ENCODE results near the gene ITM2B. TPM values are rescaled to one million over a fixed set of nuclear protein-coding genes. Genes with fewer than 3 reads are reported as not detected.

The ITM2B gene
- total and polyA plus RNA-seq, 2 experiments from 2014 or later: 139 to 318 TPM

GRCh38 chr13:48317511-48318376, 84.7 kb downstream of the ITM2B start (continued):
- no peak for TF ChIP-seq EZH2 (IDR thresholded peaks at IDR 0.05; ENCODE audit: low read depth, unreplicated experiment)
- TF ChIP-seq, protein P1, sequence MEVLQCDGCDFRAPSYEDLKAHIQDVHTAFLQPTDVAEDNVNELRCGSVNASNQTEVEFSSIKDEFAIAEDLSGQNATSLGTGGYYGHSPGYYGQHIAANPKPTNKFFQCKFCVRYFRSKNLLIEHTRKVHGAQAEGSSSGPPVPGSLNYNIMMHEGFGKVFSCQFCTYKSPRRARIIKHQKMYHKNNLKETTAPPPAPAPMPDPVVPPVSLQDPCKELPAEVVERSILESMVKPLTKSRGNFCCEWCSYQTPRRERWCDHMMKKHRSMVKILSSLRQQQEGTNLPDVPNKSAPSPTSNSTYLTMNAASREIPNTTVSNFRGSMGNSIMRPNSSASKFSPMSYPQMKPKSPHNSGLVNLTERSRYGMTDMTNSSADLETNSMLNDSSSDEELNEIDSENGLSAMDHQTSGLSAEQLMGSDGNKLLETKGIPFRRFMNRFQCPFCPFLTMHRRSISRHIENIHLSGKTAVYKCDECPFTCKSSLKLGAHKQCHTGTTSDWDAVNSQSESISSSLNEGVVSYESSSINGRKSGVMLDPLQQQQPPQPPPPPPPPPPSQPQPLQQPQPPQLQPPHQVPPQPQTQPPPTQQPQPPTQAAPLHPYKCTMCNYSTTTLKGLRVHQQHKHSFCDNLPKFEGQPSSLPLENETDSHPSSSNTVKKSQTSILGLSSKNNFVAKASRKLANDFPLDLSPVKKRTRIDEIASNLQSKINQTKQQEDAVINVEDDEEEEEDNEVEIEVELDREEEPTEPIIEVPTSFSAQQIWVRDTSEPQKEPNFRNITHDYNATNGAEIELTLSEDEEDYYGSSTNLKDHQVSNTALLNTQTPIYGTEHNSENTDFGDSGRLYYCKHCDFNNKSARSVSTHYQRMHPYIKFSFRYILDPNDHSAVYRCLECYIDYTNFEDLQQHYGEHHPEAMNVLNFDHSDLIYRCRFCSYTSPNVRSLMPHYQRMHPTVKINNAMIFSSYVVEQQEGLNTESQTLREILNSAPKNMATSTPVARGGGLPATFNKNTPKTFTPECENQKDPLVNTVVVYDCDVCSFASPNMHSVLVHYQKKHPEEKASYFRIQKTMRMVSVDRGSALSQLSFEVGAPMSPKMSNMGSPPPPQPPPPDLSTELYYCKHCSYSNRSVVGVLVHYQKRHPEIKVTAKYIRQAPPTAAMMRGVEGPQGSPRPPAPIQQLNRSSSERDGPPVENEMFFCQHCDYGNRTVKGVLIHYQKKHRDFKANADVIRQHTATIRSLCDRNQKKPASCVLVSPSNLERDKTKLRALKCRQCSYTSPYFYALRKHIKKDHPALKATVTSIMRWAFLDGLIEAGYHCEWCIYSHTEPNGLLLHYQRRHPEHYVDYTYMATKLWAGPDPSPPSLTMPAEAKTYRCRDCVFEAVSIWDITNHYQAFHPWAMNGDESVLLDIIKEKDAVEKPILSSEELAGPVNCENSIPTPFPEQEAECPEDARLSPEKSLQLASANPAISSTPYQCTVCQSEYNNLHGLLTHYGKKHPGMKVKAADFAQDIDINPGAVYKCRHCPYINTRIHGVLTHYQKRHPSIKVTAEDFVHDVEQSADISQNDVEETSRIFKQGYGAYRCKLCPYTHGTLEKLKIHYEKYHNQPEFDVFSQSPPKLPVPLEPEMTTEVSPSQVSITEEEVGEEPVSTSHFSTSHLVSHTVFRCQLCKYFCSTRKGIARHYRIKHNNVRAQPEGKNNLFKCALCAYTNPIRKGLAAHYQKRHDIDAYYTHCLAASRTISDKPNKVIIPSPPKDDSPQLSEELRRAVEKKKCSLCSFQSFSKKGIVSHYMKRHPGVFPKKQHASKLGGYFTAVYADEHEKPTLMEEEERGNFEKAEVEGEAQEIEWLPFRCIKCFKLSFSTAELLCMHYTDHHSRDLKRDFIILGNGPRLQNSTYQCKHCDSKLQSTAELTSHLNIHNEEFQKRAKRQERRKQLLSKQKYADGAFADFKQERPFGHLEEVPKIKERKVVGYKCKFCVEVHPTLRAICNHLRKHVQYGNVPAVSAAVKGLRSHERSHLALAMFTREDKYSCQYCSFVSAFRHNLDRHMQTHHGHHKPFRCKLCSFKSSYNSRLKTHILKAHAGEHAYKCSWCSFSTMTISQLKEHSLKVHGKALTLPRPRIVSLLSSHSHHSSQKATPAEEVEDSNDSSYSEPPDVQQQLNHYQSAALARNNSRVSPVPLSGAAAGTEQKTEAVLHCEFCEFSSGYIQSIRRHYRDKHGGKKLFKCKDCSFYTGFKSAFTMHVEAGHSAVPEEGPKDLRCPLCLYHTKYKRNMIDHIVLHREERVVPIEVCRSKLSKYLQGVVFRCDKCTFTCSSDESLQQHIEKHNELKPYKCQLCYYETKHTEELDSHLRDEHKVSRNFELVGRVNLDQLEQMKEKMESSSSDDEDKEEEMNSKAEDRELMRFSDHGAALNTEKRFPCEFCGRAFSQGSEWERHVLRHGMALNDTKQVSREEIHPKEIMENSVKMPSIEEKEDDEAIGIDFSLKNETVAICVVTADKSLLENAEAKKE (CRISPR knock-in tag; IDR thresholded peaks at IDR 0.05): no peak

- H3K4me3 Mint-ChIP-seq: no peak overlapping the region
- H3K27ac Mint-ChIP-seq: no peak overlapping the region
- Histone ChIP-seq H3K27ac (ENCODE audit: low read depth) (no peak overlapping the region), H3K9me2 (ENCODE audit: insufficient read depth) (no peaks in the 10 kb centered on the region), H3K4me2 (no peak overlapping the region), H3K4me3 (no peak overlapping the region), H3F3A (replicated peaks; ENCODE audit: low read depth) (no peaks in the 10 kb centered on the region), H3K79me2 (replicated peaks; ENCODE audit: insufficient read depth) (peaks cover 11% of the 10 kb centered on the region; the same call in 1 of the 2 replicates), H3K4me1 (ENCODE audit: insufficient read depth) (no peaks in the 10 kb centered on the region), H3K36me3 (ENCODE audit: insufficient read depth) (peaks cover 6% of the 10 kb centered on the region; the same call in 1 of the 2 replicates), H2AFZ (no peak overlapping the region), H4K20me1 (replicated peaks; ENCODE audit: insufficient read depth) (no peaks in the 10 kb centered on the region), H3K27me3 (ENCODE audit: insufficient read depth) (no peaks in the 10 kb centered on the region)
- H3K9me3 Mint-ChIP-seq: peaks cover 28% of the 10 kb centered on the region
- no peak; the same call in 2 of the 3 replicates for ATAC-seq
- DNase-seq (ENCODE audit: low spot score): no peak
- no peaks in the 10 kb centered on the region; the same call in 2 of the 3 replicates for H3K4me1 Mint-ChIP-seq
- peaks cover 29% of the 10 kb centered on the region for H3K36me3 Mint-ChIP-seq (ENCODE audit: low read depth)
- no peaks in the 10 kb centered on the region for H3K27me3 Mint-ChIP-seq (ENCODE audit: insufficient read depth, low read depth, poor library complexity)
- TF ChIP-seq JUNB (IDR thresholded peaks at IDR 0.05; ENCODE audit: unreplicated experiment) (no peak), EZH2 (IDR thresholded peaks at IDR 0.05; ENCODE audit: low read depth, unreplicated experiment) (no peak)
- TF ChIP-seq, protein P1 (CRISPR knock-in tag; IDR thresholded peaks at IDR 0.05): no peak
- TF ChIP-seq, protein P2, sequence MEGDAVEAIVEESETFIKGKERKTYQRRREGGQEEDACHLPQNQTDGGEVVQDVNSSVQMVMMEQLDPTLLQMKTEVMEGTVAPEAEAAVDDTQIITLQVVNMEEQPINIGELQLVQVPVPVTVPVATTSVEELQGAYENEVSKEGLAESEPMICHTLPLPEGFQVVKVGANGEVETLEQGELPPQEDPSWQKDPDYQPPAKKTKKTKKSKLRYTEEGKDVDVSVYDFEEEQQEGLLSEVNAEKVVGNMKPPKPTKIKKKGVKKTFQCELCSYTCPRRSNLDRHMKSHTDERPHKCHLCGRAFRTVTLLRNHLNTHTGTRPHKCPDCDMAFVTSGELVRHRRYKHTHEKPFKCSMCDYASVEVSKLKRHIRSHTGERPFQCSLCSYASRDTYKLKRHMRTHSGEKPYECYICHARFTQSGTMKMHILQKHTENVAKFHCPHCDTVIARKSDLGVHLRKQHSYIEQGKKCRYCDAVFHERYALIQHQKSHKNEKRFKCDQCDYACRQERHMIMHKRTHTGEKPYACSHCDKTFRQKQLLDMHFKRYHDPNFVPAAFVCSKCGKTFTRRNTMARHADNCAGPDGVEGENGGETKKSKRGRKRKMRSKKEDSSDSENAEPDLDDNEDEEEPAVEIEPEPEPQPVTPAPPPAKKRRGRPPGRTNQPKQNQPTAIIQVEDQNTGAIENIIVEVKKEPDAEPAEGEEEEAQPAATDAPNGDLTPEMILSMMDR (conservative IDR thresholded peaks at IDR 0.05; ENCODE audit: low read depth in 2 of 2): no peak
Measured at GRCh38 chr13:48318377-48318811, 85.4 kb downstream of the ITM2B start.

Measured in GM23338 (cell line).